GM21528 (cell line): ENCODE results near the gene ADGRD1.
A peak's percentile ranks its signal among the peaks of the same experiment; 100 is the strongest.

Experiments used
- ATAC-seq: cut with Tn5 transposase; IDR thresholded peaks from one replicate; pipeline ENCODE4 v1.9.1; 2021; ENCODE audit warnings: mild to moderate bottlenecking, moderate library complexity; ENCODE audit not compliant: unreplicated experiment, low FRiP score

The ADGRD1 gene

GRCh38 chr12:131129839-131130238, 176.1 kb downstream of the ADGRD1 start:
- no peak for ATAC-seq

DNA sequence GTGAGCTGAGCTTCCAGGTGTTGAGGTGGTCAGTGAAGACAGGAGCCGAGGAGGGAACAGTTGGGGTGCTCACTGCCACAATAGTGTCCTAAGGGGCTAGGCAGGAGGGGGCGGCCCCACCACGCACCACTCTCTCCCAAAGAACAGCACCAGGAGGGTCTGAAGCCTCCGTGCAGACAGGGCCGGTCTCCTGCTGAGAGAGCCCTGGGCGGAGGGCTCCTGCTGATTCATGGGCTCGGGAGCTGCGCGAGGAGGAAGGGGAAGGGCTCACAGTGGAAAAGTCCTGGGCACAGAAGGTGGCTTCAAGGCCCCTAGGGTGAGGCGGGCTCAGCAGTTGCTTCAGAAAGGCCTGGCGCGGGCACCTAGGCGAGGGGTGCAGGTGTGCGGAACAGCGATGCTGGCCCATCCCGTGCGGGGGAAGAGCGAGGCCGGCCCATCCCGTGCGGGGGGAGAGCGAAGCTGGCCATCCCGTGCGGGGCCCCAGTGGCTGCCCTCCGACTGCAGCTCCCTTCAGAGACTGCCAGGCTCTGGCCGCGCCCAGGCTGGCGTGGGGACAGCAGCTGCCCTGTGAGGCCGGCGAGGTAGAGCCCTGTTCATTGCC, 176.7 kb downstream of the ADGRD1 start:
- no peak for ATAC-seq

DNA sequence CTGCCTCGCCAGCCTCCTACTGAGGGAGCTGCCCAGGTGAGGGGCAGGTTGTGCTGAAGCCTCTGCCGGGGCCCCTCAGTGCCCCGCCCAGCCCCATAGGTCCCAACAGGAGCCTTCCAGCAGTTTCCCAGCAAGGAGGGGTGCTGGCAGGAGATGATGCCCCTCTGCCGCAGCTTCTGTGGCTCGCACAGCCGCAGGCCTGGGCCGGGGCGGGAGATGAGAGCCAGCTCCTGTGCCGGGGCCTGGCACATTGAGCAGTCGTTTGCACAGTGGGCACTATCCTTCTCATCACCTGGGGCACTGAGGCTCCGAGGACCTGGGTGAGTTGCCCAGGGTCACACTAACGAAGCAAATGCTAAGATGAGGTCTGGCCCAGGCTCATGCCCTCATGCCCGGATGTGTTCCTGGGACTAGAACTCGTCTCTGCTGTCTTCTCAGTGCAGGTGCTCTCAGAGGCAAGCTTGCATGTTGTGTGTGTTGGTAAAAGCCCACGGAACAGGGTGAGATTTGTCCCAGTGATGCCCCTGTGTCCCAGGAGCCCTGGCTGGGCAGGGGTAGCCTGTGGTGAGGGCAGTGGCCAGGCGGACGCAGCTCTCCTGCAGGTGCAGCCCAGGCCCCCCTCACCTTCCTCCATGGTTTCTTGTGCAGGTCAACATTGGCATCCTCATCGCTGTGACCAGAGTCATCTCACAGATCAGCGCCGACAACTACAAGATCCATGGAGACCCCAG, 177.5 kb downstream of the ADGRD1 start:
- ATAC-seq, result no peak

DNA sequence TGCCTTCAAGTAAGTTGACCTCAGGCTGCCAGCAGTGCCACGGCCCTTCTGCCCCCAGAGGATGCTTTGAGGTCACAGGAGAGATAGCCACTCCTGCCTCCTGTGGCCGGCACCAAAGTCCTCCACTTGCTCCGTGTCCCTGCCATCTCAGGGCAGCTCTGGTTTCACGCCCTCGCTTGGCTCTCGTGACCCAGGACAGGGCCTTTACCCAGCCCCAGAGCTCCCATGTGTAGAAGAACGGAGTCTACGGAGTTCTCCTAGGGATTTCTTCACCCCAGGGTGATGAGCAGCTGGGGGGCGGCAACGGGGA, 178.1 kb downstream of the ADGRD1 start:
- no peak for ATAC-seq

DNA sequence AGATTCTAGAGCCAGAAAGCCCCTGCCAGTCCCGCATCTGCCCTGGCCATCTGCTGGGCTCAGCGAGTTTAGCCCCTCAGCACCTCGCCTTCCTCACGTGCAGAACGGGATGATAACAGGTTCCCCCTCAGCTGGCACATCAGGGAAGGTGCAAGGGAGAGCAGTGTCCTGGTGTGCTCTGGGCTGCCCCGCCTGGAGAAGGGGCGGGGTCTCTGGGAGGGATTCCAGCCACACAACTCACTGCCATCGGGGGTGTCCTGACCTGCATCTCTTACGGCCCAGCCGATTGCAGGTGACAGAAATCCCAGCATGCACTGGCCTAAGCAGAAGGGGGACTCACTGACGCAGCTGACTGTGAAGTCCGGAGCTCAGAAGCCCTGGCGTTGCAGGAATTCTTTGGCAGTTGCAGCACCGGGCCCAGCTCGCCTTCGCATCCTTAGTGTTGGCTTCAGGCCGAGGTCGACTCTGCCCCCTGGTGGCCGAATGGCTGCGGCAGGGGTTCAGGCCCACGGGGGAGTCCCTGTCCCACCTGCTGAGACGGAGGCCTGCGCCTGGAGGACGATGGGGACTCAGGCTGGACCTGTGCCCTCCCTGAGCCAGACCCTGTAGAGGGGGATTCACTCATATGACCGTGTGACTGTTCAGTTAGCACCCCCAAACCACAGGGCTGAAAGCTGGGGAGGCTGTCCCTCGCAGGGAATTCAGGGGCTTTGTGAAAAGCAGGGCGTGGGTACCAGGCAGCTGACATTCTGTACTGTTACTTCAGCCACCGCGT, 178.6 kb downstream of the ADGRD1 start:
- peak; percentile 79 for ATAC-seq

- no peak for ATAC-seq
Measured at GRCh38 chr12:131133015-131133905, 179.6 kb downstream of the ADGRD1 start.

GRCh38 chr12:131133994-131134393, 180.3 kb downstream of the ADGRD1 start:
- no peak for ATAC-seq

DNA sequence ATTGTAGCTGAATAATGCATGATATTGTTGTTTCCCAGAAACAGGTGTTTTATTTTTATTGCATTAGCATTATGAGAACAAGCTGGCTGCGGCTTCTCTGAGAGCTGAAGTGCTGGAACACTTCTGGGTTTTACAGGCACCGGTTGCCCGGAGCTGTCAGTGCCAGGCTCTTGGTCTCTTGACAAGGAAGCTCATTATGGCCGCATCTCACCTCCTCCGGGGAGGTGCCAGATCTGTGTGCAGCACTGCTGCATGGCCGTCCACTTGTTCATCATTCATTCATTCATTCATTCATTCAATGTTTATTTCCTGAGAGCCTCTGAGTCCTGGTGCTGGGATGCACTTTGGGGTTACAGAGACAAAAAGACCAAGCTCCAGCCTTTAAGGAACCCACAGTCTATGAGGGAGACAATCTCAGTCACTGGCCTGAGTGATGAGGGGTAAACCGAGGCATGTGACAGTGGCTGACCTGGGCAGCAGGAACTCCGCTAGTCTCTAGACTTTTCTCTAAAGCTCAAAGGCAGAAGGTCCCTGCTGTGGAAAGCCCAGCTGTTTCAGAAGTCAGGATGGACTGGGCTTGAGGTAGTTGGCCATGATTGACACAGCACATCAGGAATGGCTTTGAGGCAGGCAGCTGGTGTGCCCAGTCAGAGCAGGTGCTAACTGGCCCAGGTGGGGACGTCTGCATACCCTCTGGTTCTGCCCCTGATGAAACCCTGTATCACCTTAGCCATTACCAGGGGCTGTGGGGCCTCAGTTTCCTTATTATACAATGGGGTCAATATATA, 181.0 kb downstream of the ADGRD1 start:
- no peak for ATAC-seq

GRCh38 chr12:131135311-131135785, 181.6 kb downstream of the ADGRD1 start:
- ATAC-seq, result no peak

DNA sequence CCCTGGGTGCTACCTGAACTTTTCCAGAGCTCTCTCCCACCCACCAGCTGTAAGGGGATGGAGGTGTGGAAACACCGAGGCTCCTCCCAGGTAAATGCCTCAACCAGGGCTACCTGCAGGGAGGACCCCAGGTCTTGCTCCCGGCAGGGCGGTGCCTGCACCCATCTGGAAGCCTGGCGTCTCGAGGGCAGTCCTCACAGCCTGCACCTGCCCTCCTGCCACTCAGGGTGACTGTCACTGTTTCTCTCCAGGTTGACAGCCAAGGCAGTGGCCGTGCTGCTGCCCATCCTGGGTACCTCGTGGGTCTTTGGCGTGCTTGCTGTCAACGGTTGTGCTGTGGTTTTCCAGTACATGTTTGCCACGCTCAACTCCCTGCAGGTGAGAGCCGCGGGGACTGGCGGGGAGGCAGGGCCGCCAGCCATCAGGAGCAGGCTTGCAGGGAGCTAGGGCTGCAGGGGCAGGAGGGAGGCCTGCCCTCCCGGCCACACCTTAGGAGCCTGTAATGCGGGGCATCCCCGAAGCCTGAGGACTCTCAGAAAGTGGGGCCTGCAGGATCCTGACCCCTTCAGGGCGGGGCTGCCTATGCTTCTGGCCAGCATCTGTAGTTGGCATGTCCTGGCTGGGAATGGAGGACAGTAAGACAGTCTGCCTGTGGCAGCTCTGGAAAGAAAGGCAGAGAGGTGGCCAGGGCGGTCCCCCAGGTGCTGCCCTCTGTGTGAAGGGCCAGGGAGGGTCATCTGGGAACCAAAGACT, 182.3 kb downstream of the ADGRD1 start:
- no peak for ATAC-seq

GRCh38 chr12:131136539-131136872, 182.8 kb downstream of the ADGRD1 start:
- no peak for ATAC-seq

DNA sequence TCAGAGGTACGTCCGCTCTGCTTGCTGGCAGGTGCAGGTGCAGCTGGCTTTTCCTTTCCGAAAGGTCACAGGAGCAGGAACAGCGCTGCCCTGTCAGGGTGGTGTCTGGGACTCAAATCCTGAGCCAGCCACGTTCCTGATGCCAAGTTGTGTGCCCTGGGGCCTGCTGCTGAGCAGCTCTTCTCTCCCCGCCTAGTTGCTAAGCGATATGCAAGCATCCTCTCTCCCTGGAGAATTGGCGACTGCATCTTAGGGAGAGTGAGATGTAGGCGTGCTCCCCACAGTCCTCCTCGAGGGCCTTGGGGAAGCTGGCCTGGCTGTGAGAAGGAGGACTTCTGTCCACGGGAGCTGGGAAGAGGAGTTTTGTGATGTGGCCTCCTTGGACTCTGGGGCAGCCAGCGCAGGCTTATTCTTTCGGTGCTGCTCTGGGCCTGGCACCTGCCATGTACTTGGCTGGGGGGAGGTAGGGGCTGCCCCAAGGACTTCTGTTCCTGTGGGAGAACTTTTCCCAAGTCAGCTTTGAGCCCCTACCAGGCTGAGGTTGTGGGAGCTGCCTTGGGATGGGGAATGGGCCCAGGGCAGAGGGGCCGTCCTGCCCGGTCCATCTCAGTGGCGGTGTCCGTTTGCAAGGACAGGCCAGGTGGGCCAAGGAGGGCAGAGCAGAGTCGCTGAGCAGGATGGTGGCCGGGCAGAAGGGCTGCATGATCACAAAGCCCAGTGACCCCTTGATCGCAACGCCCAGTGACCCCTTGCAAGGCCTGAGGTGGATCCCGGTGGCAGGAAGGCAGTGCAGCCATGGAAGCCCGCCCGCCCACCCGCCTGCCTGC, 183.5 kb downstream of the ADGRD1 start:
- no peak for ATAC-seq

DNA sequence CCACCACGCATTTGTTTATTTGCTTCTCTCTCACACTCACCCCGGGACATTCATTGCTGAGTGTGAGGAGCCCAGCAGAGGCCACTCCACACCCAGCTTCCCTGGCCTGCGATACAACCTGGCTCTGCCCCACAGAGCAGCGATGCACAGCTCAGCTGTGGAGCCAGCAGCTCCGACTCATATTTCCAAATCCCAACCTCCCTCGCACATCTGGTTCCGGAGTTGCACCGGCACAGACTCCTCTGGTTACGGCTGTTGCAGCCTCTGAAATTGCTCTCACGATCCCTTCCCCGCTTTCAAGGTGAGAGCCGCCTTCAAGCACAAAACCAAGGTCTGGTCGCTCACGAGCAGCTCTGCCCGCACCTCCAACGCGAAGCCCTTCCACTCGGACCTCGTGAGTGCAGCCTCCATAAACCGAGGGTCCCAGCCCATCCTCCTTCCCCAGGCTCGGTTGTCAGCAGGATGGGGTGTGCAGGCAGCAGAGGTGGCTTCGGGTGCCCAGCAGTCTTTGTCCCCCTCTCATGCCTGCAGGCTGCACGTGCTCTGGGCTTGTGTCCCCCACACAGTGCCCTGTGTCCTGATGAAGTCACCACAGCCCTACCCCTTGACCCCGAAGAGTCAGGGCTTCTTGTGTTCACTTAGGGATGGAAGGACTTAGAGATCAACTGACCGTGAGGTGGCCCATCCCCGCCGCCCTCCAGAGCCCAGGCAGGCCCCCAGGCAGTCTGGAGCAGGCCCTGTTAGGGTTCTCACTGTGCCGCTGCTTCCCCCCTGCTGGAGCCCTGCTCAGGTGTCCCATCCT, 184.3 kb downstream of the ADGRD1 start:
- ATAC-seq, result no peak

- ATAC-seq, result no peak
Measured at GRCh38 chr12:131138638-131139362, 185.1 kb downstream of the ADGRD1 start.

- no peak for ATAC-seq
Measured at GRCh38 chr12:131139363-131140068, 185.8 kb downstream of the ADGRD1 start.

DNA sequence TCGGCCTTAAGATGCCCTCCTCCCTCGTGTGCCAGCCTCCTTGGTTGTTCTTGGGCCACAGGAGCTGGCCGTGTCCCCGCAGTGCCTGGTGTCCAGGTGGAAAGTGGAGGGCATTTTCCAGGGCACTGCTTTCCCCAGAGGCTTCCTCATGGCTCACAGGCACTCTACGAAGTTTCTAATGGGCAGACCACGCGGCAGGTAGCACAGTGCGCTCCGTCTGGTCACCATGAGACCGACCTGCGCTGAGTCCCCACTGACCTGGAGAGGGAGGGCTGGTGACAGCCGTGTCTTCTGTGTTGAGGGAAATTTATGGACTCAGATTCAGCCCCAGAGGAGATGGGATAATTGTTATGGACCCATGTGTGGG, 186.3 kb downstream of the ADGRD1 start:
- ATAC-seq, result no peak
